Dermis microvascular lymphatic vessel endothelial cell (primary cell): ENCODE data around the gene WDFY1. TPM values are rescaled to one million over a fixed set of nuclear protein-coding genes. Genes with fewer than 3 reads are reported as not detected.

ENCODE experiments used
- total RNA-seq: library from RNA; depleted of rRNA; stranded (reverse); fragments of >200 nt; gene quantifications from 2 replicates; pipeline ENCODE4 v1.2.1, GENCODE V29; 2014

WDFY1 gene
- total RNA-seq, 1 donor from 2014 or later = 87.0 TPM

Other genes starting within 250 kb of the WDFY1 start
- 0.89 and 2.8 TPM in 2 replicates for gene AP1S3, start 107.8 kb downstream of the WDFY1 start, total RNA-seq
- 26.2 and 28.6 TPM in 2 replicates for gene MRPL44, start 12.1 kb upstream of the WDFY1 start, total RNA-seq
- gene SERPINE2, start 94.0 kb upstream of the WDFY1 start, total RNA-seq = 1.1 and 1.8 TPM in 2 replicates